Measurements from ENCODE around the gene CDH1.
"Not testable (repeated sequence)": the region's sequence is repeated elsewhere in the genome, so short reads cannot be mapped to it uniquely, and the experiment has no call there.

The CDH1 gene

DNA sequence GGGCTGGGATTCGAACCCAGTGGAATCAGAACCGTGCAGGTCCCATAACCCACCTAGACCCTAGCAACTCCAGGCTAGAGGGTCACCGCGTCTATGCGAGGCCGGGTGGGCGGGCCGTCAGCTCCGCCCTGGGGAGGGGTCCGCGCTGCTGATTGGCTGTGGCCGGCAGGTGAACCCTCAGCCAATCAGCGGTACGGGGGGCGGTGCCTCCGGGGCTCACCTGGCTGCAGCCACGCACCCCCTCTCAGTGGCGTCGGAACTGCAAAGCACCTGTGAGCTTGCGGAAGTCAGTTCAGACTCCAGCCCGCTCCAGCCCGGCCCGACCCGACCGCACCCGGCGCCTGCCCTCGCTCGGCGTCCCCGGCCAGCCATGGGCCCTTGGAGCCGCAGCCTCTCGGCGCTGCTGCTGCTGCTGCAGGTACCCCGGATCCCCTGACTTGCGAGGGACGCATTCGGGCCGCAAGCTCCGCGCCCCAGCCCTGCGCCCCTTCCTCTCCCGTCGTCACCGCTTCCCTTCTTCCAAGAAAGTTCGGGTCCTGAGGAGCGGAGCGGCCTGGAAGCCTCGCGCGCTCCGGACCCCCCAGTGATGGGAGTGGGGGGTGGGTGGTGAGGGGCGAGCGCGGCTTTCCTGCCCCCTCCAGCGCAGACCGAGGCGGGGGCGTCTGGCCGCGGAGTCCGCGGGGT, at the start of gene CDH1:
Gene CDH1, plus strand, starts transcription at position 247 of the 684 bp plus-strand sequence. Its CDS starts 124 bp downstream, at position 371.
- no peak for DNase-seq

DNA sequence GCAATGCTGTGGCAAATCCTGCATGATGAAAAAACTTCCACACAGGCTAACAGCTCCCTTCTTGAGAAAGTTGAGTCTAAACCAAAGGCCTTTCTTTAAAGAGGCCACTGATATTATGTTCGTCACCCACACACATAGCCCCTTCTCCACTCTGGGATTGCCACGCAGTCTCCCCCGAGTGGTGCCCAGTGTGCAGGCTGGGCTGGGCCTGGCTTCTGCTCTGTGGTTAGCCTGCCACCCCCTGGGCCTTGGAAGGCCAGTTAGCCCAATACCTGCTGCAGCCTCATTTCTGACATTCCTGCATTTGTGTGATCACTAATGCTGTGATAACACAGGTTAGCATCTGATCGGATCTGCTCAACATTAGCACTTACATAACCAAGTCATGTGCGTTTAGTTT, 47.2 kb upstream of the CDH1 start:
- no peak for DNase-seq

DNA sequence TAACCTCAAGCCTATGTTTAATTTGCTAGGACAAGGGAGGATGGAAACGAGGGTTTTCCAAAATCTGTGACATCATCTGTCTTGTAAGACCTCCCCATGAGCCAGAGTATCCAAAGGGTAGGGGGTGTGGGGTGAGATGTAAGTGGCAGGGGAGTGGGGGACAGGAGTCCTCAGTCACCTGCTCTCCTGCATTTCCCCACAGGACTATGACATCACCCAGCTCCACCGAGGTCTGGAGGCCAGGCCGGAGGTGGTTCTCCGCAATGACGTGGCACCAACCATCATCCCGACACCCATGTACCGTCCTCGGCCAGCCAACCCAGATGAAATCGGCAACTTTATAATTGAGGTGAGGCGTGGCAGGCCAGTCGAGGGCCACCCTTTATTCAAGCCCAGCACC, 41.5 kb upstream of the CDH1 start:
- no peak for DNase-seq

DNA sequence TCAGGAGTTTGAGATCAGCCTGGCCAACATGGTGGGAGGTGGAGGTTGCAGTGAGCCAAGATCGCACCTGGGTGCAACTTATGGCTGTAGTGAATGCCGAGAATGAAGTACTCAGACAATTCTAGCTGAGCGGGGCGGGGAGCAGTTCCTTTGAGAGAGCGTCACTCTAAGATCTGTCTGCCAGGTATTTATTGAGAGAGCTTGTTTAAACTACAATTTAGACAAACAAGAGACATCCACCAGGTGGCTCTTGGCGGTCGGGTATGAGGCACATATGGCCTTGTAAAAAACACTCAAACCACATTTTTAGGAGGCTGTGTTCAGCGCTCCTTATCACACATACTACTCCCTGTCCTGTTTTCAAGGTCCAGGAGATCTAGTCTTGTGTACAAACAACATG, 40.6 kb upstream of the CDH1 start:
- no peak for DNase-seq

DNA sequence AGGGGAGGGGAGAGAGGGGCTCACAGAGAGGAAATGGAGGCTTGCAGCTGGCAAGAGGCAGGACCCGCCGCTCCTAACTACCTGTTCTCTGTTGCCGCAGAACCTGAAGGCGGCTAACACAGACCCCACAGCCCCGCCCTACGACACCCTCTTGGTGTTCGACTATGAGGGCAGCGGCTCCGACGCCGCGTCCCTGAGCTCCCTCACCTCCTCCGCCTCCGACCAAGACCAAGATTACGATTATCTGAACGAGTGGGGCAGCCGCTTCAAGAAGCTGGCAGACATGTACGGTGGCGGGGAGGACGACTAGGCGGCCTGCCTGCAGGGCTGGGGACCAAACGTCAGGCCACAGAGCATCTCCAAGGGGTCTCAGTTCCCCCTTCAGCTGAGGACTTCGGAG, 39.0 kb upstream of the CDH1 start:
- no peak for DNase-seq

DNA sequence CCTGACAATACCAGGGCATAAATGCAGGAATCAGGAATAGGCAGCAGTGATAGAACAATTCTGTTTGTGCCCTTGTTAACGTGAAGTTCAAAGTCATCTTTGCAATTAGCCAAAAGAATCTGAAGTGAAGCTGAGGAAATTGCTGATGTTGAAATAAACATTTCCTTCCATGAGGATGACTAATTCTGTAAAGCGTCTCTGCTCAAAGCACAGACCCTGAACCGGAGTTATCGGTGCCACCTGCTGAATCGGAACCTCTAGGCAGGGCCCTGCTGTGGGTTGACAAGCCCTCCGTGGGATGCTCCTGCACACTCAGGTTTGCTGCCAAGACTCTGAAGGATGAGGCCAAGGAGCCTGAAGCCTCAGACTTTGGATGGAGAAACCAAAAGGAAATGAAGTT, 37.0 kb upstream of the CDH1 start:
- no peak for DNase-seq

DNA sequence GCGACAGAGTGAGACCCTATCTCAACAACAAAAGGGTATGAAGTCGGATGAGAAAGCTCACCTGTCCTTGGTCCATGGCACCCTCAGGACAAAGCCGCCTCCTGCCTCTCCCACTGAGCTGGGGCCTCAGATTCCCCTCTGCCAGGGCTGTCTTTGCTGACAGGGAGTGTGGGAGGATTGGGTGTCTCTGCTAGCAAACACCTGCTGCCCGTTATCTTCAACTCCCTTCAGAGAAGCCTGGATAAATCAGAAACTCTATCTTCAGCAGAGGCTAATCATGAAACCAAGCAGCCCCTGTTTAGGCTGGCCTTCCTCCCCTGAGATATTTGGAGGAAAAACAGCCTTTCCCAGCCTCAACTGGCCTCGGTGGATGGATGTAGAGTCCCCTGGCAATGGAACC, 36.3 kb upstream of the CDH1 start:
- no peak for DNase-seq

DNA sequence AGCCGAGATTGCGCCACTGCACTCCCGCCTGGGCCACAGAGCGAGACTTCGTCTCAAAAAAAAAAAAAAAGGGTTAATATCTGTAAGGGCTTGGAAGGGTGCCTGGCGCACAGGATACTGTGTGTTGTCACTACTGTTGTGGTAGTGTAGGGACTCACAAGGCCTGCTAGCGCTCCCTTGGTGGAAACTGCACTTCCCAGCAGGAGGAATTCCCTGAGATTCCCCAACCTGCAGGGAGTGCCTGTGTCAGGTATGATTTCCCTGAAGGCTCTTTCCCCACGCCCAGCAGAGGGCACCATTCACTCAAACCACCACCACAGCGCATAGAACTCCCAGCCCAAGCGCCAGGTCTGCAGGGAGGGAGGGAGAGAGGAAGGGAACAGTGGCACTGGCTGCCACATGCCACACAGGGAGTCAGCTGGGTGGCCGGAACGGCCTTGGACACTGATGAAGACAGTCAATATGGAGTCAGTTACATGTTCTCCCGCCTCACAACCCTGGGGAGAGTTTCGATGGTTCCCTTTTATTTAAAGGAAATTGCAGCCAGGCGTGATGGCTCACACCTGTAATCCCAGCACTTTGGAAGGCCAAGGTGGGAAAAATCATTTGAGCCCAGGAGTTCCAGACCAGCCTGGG, 32.7 kb upstream of the CDH1 start:
- DNase-seq = peak; percentile 84

DNA sequence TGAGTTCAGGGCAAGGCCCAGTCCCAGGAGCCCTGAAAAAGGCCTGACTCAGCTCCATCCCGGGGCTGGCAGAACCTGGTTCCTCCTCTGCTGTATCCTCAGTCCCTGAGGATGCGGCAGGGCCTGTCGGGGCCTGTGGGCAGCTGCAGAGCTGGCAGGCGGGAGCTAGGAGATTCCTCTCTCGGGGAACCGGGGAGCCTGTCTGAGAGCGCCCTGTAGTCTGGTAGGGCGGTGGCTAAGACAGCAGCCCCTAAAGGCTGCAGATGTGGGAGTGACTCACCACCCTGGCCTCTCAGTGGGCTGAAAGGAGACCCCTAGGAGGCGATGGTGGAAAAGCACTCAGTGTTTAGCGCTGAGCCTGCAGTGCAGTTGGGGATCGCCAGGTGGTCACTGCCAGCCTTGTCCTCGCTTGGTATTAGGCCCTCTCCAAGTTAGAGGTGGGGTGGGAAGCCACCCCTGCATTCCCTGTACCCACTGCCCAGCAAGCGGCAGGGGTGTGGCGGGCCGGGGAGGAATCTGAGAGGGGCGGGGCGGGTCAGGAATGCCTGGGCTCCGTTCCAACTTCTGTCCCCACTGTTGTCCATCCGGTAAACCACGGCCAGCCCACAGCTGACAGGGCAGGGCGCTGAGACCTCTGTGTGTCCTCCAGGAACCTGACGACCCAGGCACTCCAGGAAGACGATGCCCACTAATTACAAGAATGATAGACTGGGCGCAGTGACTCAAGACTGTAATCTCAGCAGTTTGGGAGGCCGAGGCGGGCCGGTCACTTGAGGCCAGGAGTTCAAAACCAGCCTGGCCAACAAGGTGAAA, 29.5 kb upstream of the CDH1 start:
- peak; percentile 28 for DNase-seq

DNA sequence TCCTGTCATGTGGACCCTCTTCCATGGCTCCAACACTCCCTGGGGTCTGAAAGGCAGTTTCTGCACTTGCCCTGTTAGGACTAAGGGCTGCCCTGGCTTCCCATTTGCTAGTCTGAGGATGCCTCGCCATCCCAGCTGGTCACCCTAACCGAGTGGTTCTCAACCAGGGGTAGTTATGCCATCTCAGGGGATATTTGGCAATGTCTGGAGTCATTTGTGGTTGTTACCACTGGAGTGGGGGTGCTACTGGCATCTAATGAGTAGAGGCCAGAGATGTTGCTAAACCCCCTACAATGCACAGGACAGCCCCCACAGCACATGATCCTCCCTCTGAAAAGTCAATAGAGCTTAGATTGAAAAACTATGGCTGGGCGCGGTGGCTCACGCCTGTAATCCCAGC, 26.9 kb upstream of the CDH1 start:
- no peak for DNase-seq

DNA sequence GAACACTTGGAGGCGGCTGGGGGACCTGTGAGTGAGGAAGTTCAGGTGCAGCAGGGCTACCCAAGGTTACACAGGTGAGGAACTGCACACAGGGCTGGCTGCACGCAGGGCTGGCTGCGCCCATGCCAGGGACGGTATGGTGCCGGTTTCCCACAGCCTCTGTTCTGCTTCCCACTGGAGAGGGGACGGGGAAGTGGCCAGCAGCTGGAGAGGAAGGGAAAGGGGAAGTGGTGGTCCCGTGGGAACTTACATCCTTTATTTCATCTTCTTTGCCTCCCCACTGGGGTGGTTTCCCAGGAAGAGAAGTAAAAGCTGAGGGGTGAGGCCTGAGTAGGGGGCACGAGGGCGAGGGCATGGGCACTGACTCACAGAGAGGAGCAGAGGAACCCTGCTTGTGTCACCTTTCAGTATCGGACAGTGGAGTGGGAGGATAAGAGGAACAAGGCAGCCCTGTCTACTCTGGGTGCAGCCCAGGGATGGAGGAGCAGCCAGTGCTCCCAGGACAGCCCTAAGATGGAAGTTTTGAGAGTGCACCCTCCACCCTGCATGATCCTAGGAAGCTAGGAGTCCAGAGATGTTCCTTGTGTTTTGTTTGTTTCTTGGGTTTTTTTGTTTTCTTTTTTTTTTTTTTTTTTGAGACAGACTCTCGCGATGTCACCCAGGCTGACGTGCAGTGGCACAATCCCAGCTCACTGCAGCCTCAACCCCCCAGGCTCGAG, 25.5 kb upstream of the CDH1 start:
- no peak for DNase-seq

DNA sequence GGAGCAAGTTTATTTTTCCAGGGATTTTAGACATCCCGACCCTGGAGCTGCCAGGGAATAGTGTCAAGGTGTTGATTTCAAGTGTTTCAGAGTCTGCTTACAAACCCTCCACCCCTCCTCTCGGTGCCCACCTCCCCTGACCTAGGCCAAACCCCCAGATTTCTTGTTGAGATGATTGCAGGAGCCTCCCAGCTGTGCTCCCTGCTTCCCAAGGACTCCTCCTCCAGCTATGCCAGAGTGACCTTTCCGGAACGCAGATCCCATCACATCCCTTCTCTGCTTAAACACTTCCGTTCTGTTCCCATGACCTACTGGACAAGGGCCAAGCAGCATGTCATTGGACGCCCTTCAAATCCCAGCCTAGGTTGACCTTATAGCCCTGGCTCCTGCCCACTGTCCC, 23.7 kb upstream of the CDH1 start:
- no peak for DNase-seq

DNA sequence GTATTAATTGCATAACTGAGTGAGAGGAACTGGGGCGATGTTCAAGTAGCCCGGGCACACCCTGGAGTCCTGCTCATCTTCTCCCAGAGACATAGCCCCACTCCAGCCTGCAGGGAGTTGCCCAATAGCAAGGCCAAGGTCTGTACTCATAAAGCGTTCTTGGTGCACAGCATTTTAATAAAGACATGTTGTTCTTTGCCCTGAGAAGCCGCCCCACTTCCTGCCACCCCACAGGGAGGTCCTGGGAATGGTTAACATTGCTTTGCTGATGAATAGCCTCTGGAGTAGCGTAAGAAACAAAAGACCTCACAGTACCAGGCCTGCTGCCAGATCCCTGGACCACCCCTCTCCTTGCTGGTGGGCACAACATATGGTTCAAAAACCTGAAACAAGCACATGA, 21.6 kb upstream of the CDH1 start:
- no peak for DNase-seq

DNA sequence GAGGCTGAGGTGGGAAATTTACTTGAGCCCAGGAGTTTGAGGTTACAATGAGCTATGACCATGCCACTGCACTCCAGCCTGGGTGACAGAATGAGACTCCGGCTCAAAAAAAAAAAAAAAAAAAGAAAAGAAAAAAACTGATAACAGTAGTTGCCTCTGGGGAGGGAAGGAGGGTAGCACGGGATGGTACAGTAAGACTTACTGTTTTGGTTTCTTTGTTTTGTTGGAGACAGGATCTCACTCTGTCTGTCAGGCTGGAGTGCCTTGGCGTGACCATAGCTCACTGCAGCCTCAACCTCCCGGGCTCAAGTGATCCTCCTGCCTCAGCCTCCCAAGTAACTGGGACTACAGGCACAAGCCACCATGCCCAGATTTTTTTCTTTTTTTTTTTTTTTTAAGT, 20.6 kb upstream of the CDH1 start:
- DNase-seq = not testable (repeated sequence)

DNA sequence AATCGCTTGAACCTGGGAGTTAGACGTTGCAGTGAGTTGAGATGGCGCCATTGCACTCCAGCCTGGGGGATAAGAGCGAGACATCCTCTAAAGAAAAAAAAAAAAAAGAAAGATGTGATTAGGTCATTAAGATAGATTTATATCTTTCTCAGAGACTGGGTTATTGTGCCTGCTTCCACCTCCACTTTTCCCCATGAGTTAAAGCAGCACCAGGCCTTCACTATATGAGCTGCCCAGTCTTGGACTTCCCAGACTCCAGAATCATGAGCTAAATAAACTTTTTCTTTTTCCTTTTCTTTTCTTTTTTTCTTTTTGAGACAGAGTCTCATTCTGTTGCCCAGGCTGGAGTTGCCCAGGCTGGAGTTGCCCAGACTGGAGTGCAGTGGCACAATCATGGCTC, 19.4 kb upstream of the CDH1 start:
- no peak for DNase-seq

DNA sequence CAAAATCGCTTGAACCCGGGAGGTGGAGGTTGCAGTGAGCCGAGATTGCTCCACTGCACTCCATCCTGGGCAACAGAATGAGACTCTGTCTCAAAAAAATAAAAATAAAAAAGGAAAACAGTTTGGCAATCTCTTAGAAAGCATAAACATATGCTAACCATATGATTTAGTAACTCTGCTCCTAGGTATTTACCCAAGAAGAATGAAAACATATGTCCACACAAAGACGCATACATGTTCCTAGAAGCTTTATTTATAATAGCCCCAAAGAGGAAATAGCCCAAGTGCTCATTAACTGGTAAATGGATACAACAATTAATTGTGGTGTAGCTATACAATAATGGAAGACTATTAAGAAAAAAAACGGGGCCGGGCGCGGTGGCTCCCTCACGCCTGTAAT, 18.5 kb upstream of the CDH1 start:
- no peak for DNase-seq

DNA sequence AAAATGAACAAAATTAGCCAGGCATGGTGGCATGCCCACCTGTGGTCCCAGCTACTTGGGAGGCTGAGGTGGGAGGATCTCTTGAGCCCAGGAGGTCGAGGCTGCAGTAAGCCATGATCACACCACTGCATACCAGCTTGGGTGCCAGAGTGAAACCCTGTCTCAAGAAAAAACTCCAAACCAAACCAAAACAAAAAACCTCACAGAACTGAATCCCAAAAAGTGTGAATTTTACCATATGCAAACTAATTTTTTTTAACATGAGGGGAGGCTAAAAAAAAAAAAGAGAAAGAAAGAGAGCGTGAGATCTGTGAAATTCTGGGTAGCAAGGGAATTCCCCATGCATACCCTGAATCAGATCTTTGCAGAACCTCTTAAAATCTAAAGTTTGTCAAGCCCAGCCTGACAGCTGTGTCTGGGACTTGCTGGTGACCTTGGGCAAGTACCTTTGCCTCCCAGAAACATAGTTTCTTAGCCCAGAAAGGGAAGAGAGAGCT, 17.1 kb upstream of the CDH1 start:
- no peak for DNase-seq

DNA sequence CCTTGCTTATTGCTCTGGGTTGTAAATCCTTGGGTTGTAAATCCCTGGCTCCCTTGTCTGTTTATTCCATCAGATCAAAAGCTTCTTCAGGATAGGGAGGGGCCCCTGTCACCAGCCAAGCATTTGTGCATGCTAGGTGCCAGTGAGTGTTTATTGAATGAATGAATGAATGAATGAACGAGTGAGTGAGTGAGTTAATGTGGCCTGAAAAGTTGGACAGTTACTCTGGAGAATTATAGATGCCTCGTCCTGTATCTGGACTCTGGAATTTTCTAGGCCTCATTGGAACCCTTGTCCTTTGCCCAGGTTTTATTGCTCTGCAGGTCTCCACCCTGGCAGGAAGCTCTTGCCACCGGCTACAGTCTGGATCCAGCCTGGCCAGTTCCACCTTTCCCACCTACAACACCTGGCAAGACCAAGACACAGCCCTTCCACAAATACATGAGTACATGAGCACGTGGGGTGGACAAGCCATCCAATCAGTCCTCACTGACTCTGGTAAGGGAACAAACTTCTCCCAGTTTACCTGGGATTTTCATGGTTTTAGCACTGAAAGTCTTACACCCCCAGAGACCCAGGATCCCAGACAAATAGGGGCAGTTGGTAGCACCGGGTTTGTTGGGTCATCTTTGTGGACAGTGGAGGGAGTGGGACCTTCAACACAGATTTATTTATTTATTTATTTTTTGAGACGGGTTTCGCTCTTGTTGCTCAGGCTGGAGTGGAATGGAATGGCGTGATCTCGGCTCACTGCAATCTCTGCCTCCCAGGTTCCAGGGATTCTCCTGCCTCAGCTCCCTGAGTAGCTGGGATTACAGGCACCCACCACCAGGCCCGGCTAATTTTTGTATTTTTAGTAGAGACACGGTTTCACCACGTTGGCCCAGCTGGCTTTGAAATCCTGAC, 14.7 kb upstream of the CDH1 start:
- DNase-seq = peak; percentile 47

DNA sequence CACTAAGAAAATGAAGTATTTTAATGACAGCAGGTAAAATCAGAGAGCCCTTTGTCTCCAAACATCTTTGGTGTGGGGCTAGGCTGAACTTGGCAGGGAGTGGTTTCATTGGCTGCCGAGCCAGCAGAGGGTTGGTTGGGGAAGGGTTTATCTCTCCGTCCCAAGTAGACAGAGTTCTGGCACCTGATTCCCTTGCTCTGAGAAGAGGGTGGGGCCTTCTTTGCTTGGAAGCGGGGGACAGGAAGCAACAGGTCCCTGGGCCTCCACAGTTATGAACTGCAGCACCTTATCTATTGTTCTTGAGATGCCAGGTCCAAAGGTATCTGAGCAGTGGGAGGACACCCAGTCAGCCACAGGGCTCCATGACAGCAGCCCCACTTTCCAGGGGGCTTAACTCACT, 12.3 kb upstream of the CDH1 start:
- DNase-seq = no peak

DNA sequence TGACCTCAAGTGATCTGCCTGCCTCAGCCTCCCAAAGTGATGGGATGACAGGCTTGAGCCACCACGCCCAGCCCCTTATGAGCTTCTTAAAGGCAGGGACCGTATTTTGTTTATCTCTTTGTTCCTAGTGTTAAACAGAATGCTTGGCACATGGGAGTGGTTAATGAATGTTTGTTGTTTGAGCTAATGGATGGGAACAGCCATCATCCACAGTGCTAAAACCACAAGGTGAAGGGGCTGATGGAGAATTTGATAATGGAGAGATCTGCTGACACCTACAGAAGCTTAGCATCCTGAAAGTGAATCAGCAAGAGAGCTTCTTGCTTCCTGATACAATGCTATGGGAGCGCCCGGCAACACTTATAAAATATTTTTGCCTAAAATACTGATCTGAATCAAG, 8.6 kb upstream of the CDH1 start:
- no peak for DNase-seq

DNA sequence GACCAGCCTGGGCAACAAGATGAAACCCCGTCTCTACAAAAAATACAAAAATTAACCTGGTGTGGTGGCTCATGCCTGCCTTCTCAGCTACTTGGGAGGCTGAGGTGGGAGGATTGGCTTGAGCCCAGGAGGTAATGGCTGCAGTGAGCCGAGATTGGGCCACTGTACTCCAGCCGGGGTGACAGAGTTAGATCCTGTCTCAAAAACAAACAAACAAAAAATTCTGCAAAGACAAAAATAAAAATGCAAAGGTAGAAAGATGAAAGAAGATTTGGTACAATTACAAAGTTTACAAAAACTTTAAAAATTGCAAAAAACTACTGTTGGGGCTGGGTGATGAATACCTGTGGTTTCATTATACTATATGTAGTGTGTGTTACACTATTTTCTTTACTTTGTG, 5.5 kb upstream of the CDH1 start:
- DNase-seq = no peak

DNA sequence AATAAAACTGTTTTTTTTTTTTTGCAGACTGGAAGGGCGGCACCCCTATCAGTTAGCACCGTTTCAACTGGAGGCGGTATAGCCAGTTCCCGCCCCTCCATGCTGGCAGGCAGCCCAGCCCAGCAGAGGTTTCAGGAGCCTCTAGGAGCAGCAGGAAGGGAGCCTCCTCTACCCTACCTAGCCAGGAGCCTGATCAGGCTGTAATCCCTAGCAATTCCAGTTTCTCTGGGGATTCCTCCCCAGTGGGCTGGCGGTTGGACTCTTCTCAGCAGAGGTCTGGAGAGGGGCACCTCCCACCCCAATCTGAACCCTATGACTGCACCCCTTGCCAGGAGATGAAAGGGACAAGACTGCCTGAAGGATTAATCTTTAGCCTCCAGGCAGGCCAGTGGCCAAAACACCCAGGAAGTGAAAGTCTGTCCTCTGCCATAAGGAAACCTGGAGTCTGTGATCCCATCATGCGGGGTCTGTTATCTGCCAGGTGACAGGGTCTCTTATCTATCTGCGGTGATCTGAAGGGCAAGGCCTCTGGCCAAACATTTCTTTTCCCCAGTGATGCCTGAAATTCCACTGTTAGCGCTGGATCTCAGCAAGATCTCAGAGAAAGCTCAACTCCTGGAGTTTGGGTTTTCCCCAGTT, 4.9 kb upstream of the CDH1 start:
- peak; percentile 8 for DNase-seq

Measured in NCI-H82 (cell line).